Activated T-cell treated with anti-CD3 and anti-CD28 coated beads for 1 hour (primary cell): Measurements from ENCODE around the gene YLPM1.

Experiments
- DNase-seq: peaks from one replicate; pipeline ENCODE4 v3.0.0-alpha.2; 2020; ENCODE audit warnings: low read depth

Gene YLPM1

GRCh38 chr14:74786796-74787315, 23.7 kb downstream of the YLPM1 start:
- DNase-seq: no peak

- DNase-seq: no peak
Measured at GRCh38 chr14:74792249-74793039, 29.3 kb downstream of the YLPM1 start.

- no peak for DNase-seq
Measured at GRCh38 chr14:74793506-74794155, 30.5 kb downstream of the YLPM1 start.

- no peak for DNase-seq
Measured at GRCh38 chr14:74794947-74795346, 31.8 kb downstream of the YLPM1 start.

GRCh38 chr14:74799765-74800164, 36.6 kb downstream of the YLPM1 start:
- DNase-seq: no peak

- DNase-seq: no peak
Measured at GRCh38 chr14:74800780-74801179, 37.7 kb downstream of the YLPM1 start.

- DNase-seq: no peak
Measured at GRCh38 chr14:74801396-74801795, 38.3 kb downstream of the YLPM1 start.

GRCh38 chr14:74804219-74804825, 41.2 kb downstream of the YLPM1 start:
- DNase-seq: no peak

GRCh38 chr14:74807853-74808545, 44.9 kb downstream of the YLPM1 start:
- DNase-seq: no peak

GRCh38 chr14:74816124-74816523, 53.0 kb downstream of the YLPM1 start:
- DNase-seq: no peak

GRCh38 chr14:74820288-74820687, 57.2 kb downstream of the YLPM1 start:
- no peak for DNase-seq

GRCh38 chr14:74821267-74821915, 58.3 kb downstream of the YLPM1 start:
- DNase-seq: no peak

- DNase-seq: no peak
Measured at GRCh38 chr14:74824997-74825396, 61.9 kb downstream of the YLPM1 start.

- DNase-seq: no peak
Measured at GRCh38 chr14:74826574-74826973, 63.5 kb downstream of the YLPM1 start.

- DNase-seq: no peak
Measured at GRCh38 chr14:74829251-74829650, 66.1 kb downstream of the YLPM1 start.

GRCh38 chr14:74832849-74833248, 69.7 kb downstream of the YLPM1 start:
- DNase-seq: no peak

GRCh38 chr14:74834692-74835392, 71.7 kb downstream of the YLPM1 start:
- DNase-seq: no peak

- no peak for DNase-seq
Measured at GRCh38 chr14:74835645-74836250, 72.6 kb downstream of the YLPM1 start.

GRCh38 chr14:74836251-74836960, 73.3 kb downstream of the YLPM1 start:
- no peak for DNase-seq

- no peak for DNase-seq
Measured at GRCh38 chr14:74838166-74838565, 75.0 kb downstream of the YLPM1 start.
